GM12878 (cell line): ENCODE measurements around the gene FOXO1. TPM values are rescaled to one million over a fixed set of nuclear protein-coding genes. Genes with fewer than 3 reads are reported as not detected.

Source experiments
- ATAC-seq: fragments of 200-7000 bp; cut with Tn5 transposase; 3 replicates; pipeline ENCODE4 v1.9.1; 2020; ENCODE audit warnings: mild to moderate bottlenecking, moderate library complexity
- BruUV-seq: library from RNA; stranded (reverse); fragments of 400-500 nt; replicated peaks from 2 replicates; lab custom pipeline; 2021; lab: Mats Ljungman, UMichigan
- CTCF ChIA-PET: fragments of 300-600 bp; sonication (Branson Sonifier 250); formaldehyde crosslinking; extraction: SDS; loops from one replicate; lab custom pipeline; 2021; ENCODE audit warnings: inconsistent platforms; lab: Yijun Ruan, JAX
- POLR2A ChIA-PET: fragments of 350-600 bp; formaldehyde crosslinking; extraction: SDS; loops from one replicate; lab custom pipeline; 2021; ENCODE audit warnings: inconsistent platforms; lab: Charles Lee
- RAD21 ChIA-PET: fragments of 300-600 bp; sonication (Branson Sonifier 250); formaldehyde crosslinking; loops from one replicate; lab custom pipeline; 2023; ENCODE audit warnings: antibody characterized with exemption; ENCODE audit not compliant: unreplicated experiment; lab: Charles Lee
- SMC1A ChIA-PET: fragments of 300-600 bp; sonication (Branson Sonifier 250); formaldehyde crosslinking; loops from one replicate; lab custom pipeline; 2023; ENCODE audit not compliant: unreplicated experiment, uncharacterized antibody; lab: Charles Lee
- DNase-seq: peaks from one replicate; pipeline ENCODE4 v3.0.0-alpha.2; 2011; ENCODE audit warnings: low read depth, low spot score
- FAIRE-seq: peaks from 3 replicates; lab custom pipeline; 2011; peaks lifted over from hg19 to GRCh38; lab: Jason Lieb, UNC
- H2AFZ ChIP-seq: 2 replicates; pipeline ENCODE4 v1.6.0; 2011; ENCODE audit warnings: low read depth, low read length, control low read depth; ENCODE audit not compliant: control insufficient read depth
- H3K27ac ChIP-seq: 2 replicates; pipeline ENCODE4 v1.5.1; 2011; ENCODE audit warnings: control low read depth; ENCODE audit not compliant: control insufficient read depth, insufficient read depth
- H3K27me3 ChIP-seq, 2 experiments: replicated peaks in 1 of 2; 2 replicates each; pipeline versions ENCODE4 v1.6.0 to v1.6.1; 2011; ENCODE audit warnings: low read length in 1 of 2; ENCODE audit not compliant: control insufficient read depth in 2 of 2, insufficient read depth in 2 of 2
- H3K36me3 ChIP-seq, 2 experiments: 2 replicates each; pipeline ENCODE4 v1.5.1; 2011; ENCODE audit warnings: low read length in 1 of 2; ENCODE audit not compliant: control insufficient read depth in 2 of 2, insufficient read depth in 2 of 2
- H3K4me1 ChIP-seq: 2 replicates; pipeline ENCODE4 v1.6.1; 2011; ENCODE audit warnings: mild to moderate bottlenecking, low read length, moderate library complexity, mixed read lengths; ENCODE audit not compliant: control insufficient read depth, insufficient read depth
- H3K4me2 ChIP-seq: 2 replicates; pipeline ENCODE4 v1.6.0; 2011; ENCODE audit warnings: control low read depth; ENCODE audit not compliant: control insufficient read depth, insufficient read depth
- H3K4me3 ChIP-seq: fragments of 200-600 bp; sonication (generic); 2 replicates; pipeline ENCODE4 v1.5.1; 2016
- H3K79me2 ChIP-seq: 2 replicates; pipeline ENCODE4 v1.6.0; 2011; ENCODE audit warnings: low read length; ENCODE audit not compliant: control insufficient read depth, insufficient read depth
- H3K9ac ChIP-seq: 2 replicates; pipeline ENCODE4 v1.8.0; 2011; ENCODE audit warnings: low read length, control low read depth, mixed read lengths; ENCODE audit not compliant: control insufficient read depth, insufficient read depth
- H3K9me3 ChIP-seq: replicated peaks from 3 replicates; pipeline ENCODE4 v1.5.1; 2011; ENCODE audit warnings: mild to moderate bottlenecking, low read length; ENCODE audit not compliant: control insufficient read depth, insufficient read depth
- H4K20me1 ChIP-seq: 2 replicates; pipeline ENCODE4 v1.6.0; 2011; ENCODE audit not compliant: control insufficient read depth, insufficient read depth
- BHLHE40 ChIP-seq, 2 experiments: fragments of 450-650 bp in 1 of 2; IDR thresholded peaks; 2 replicates each; pipeline ENCODE4 v1.6.1; 2011 to 2017; ENCODE audit warnings: low read depth in 2 of 2, borderline replicate concordance in 1 of 2, improper control_type of control experiment in 1 of 2, low read length in 1 of 2, mild to moderate bottlenecking in 1 of 2
- BMI1 ChIP-seq: fragments of 450-650 bp; IDR thresholded peaks from 2 replicates; pipeline ENCODE4 v1.6.1; 2016; ENCODE audit warnings: mild to moderate bottlenecking, moderate library complexity, borderline replicate concordance
- EED ChIP-seq: sonication (generic); IDR thresholded peaks from 2 replicates; pipeline ENCODE4 v1.6.1; 2016; ENCODE audit warnings: antibody characterized with exemption, low read depth
- GABPA ChIP-seq: IDR thresholded peaks from 2 replicates; pipeline ENCODE4 v1.6.1; 2014; ENCODE audit warnings: antibody characterized with exemption, low read depth, mild to moderate bottlenecking, inconsistent platforms
- HCFC1 ChIP-seq: fragments of 150-350 bp; IDR thresholded peaks from 2 replicates; pipeline ENCODE4 v1.6.1; 2014; ENCODE audit warnings: low read length
- SMAD1 ChIP-seq: fragments of 450-650 bp; IDR thresholded peaks from 2 replicates; pipeline ENCODE4 v1.6.1; 2018; ENCODE audit warnings: mild to moderate bottlenecking, low read depth; ENCODE audit not compliant: partially characterized antibody
- TAF1 ChIP-seq: IDR thresholded peaks from 2 replicates; pipeline ENCODE4 v1.6.1; 2011; ENCODE audit warnings: mild to moderate bottlenecking, low read depth, low read length, borderline replicate concordance
- TCF7 ChIP-seq: IDR thresholded peaks from 2 replicates; pipeline ENCODE4 v1.6.1; 2014; ENCODE audit warnings: antibody characterized with exemption, borderline replicate concordance
- ZBTB4 ChIP-seq: fragments of 450-650 bp; formaldehyde crosslinking; IDR thresholded peaks from 2 replicates; pipeline ENCODE4 v1.4.0; 2022; ENCODE audit warnings: mild to moderate bottlenecking, moderate library complexity
- ZZZ3 ChIP-seq: IDR thresholded peaks from 2 replicates; pipeline ENCODE4 v1.6.1; 2011; ENCODE audit warnings: low read depth; ENCODE audit not compliant: control insufficient read depth, insufficient read length
- WGBS: methylation state at CpG from one replicate; pipeline ENCODE4 v1.1.6; 2016; ENCODE audit warnings: low lambda C conversion rate; ENCODE audit not compliant: insufficient replicate concordance, insufficient coverage; ENCODE audit errors: missing lambda C conversion rate; 5-methylcytosine and 5-hydroxymethylcytosine counted together
- in situ Hi-C: fragments of 300-500 bp; cut with MboI; formaldehyde crosslinking; loops from 9 replicates; pipeline ENCODE4 v1.14.3; 2018; ENCODE audit warnings: mixed read lengths
- intact Hi-C: fragments of 100-400 bp; cut with micrococcal nuclease; formaldehyde crosslinking; loops from one replicate; pipeline ENCODE4 v1.14.2; 2022; ENCODE audit not compliant: unreplicated experiment
- polyA plus RNA-seq, 11 experiments: library from polyadenylated mRNA; depleted of rRNA in 4 of 11; unstranded in 6 of 11; stranded (reverse) in 5 of 11; fragments of >200 nt; fragmentation: Nextera tagmentation in 4 of 11; fragmentation: Illumina TruSeq in 1 of 11; extraction: Ambion mirVana in 4 of 11; extraction: Trizol in 1 of 11; gene quantifications; 1 replicate in 1 of 11; 2 replicates in 10 of 11; pipeline versions ENCODE4 v1.2.1 to v1.2.3, GENCODE V29; 2011 to 2016; ENCODE audit warnings: inconsistent platforms in 2 of 11, missing spikeins in 2 of 11, low read depth in 1 of 11
- total RNA-seq, 4 experiments: library from RNA; depleted of rRNA in 3 of 4; stranded (reverse); fragments of >200 nt in 3 of 4; fragmentation: Illumina TruSeq in 1 of 4; extraction: Trizol in 1 of 4; gene quantifications; 2 replicates each; pipeline versions ENCODE4 v1.2.1 to v1.2.3, GENCODE V29; 2013 to 2021

The FOXO1 gene
- total and polyA plus RNA-seq, 10 of the 15 experiments (the other 5 are each of a cell fraction or from before 2014, with no cell fraction given), result 0.58 to 8.3 (median 0.88) TPM

GRCh38 chr13:40639221-40639681 lies 27.2 kb downstream of the FOXO1 start (continued):
- no peak for TF ChIP-seq ZBTB4
- TF ChIP-seq BMI1, result no peak
- TF ChIP-seq EED, result no peak
- TF ChIP-seq GABPA, result no peak

GRCh38 chr13:40637643-40638042 lies 28.8 kb downstream of the FOXO1 start:
- 17% methylated on average over 5 of the region's 5 CpGs for WGBS
- FAIRE-seq (no peak), DNase-seq (no peak), ATAC-seq (no peak)
- H3K27ac ChIP-seq, result no peak overlapping the region
- in situ Hi-C loops, result no loop called here
- H3K36me3 ChIP-seq, result peaks cover 0 to 2% of the 10 kb centered on the region in 2 experiments; a peak in 2 of 4 replicates
- H3K4me1 ChIP-seq, result peaks cover 17% of the 10 kb centered on the region
- no peak overlapping the region for H3K9ac ChIP-seq
- H4K20me1 ChIP-seq, result no peaks in the 10 kb centered on the region; the same call in 1 of the 2 replicates
- intact Hi-C loops, result no loop called here
- H2AFZ ChIP-seq, result no peak overlapping the region
- no TSS peak for BruUV-seq
- no peak overlapping the region for H3K4me3 ChIP-seq
- H3K9me3 ChIP-seq, result no peaks in the 10 kb centered on the region
- H3K27me3 ChIP-seq, result no peaks in the 10 kb centered on the region
- no peak overlapping the region for H3K4me2 ChIP-seq
- RAD21 ChIA-PET, result no interaction called here
- H3K79me2 ChIP-seq, result peaks cover 14% of the 10 kb centered on the region
- TF ChIP-seq SMAD1 (no peak), ZZZ3 (no peak), HCFC1 (no peak), TAF1 (no peak), BHLHE40 (IDR thresholded peaks at IDR 0.05; ENCODE audit: borderline replicate concordance in 1 of 2, low read depth in 2 of 2, low read length in 1 of 2) (no peak), TCF7 (no peak)
- CTCF ChIA-PET, result interaction anchor here (1.0 to 1.3 kb wide), 3 partner anchors 8 to 16 kb away, joined by 3 to 6 read pairs (median 4); no protein-coding TSS in a partner anchor
- POLR2A ChIA-PET, result interaction anchor here (0.6 to 1.8 kb wide), 3 partner anchors 9 to 52 kb away, joined by 3 to 5 read pairs (median 4); no protein-coding TSS in a partner anchor
- SMC1A ChIA-PET, result interaction anchor here (1.2 to 2.4 kb wide), 3 partner anchors 9 to 31 kb away, joined by 3 to 13 read pairs (median 5); no protein-coding TSS in a partner anchor
